Suprapubic skin (tissue), 3 donors: Measurements from ENCODE around the gene ARHGDIB.

Experiments used
- CTCF ChIP-seq, 2 donors: fragments of 200-600 bp in 1 of 2; fragments of 450-650 bp in 1 of 2; sonication (generic) in 1 of 2; IDR thresholded peaks; one replicate each; pipeline ENCODE4 v1.5.1; 2016 to 2019; ENCODE audit warnings: antibody characterized with exemption in 2 of 2, mild to moderate bottlenecking in 1 of 2, moderate library complexity in 1 of 2
- EP300 ChIP-seq: sonication (generic); formaldehyde crosslinking; IDR thresholded peaks from one replicate; pipeline ENCODE4 v1.6.1; 2017; ENCODE audit warnings: antibody characterized with exemption
- POLR2A ChIP-seq, 2 donors: fragments of 450-650 bp; IDR thresholded peaks; one replicate each; pipeline ENCODE4 v1.6.1; 2017; ENCODE audit warnings: antibody characterized with exemption in 2 of 2, mild to moderate bottlenecking in 2 of 2, moderate library complexity in 2 of 2

GRCh38 chr12:14906114-14906513, 55.3 kb downstream of the ARHGDIB start:
- TF ChIP-seq CTCF (IDR thresholded peaks at IDR 0.05), result no peak
- TF ChIP-seq POLR2A (IDR thresholded peaks at IDR 0.05), result no peak
- TF ChIP-seq EP300, result no peak
